Sigmoid colon (tissue), 4 donors: Measurements from ENCODE around the gene EXOC7.

Experiments
- EP300 ChIP-seq, 4 donors: sonication (generic); formaldehyde crosslinking; IDR thresholded peaks; one replicate each; pipeline ENCODE4 v1.6.1; 2017; ENCODE audit warnings: antibody characterized with exemption in 4 of 4
- POLR2A ChIP-seq, 2 donors: fragments of 450-650 bp; IDR thresholded peaks; one replicate each; pipeline ENCODE4 v1.6.1; 2016; ENCODE audit warnings: antibody characterized with exemption in 2 of 2, mild to moderate bottlenecking in 2 of 2, moderate library complexity in 2 of 2
- POLR2AphosphoS5 ChIP-seq, 4 donors: sonication (generic); formaldehyde crosslinking; IDR thresholded peaks; one replicate each; pipeline ENCODE4 v1.6.1; 2017; ENCODE audit warnings: antibody characterized with exemption in 4 of 4
- TF ChIP-seq, protein P1 (sequence below), 4 experiments: fragments of 450-650 bp in 3 of 4; fragments of 200-600 bp in 1 of 4; IDR thresholded peaks; one replicate each; pipeline ENCODE4 v1.5.1; 2016 to 2019; ENCODE audit warnings: antibody characterized with exemption in 4 of 4, mild to moderate bottlenecking in 3 of 4, moderate library complexity in 2 of 4

- no peak for TF ChIP-seq EP300 (IDR thresholded peaks at IDR 0.05)
- TF ChIP-seq, protein P1, sequence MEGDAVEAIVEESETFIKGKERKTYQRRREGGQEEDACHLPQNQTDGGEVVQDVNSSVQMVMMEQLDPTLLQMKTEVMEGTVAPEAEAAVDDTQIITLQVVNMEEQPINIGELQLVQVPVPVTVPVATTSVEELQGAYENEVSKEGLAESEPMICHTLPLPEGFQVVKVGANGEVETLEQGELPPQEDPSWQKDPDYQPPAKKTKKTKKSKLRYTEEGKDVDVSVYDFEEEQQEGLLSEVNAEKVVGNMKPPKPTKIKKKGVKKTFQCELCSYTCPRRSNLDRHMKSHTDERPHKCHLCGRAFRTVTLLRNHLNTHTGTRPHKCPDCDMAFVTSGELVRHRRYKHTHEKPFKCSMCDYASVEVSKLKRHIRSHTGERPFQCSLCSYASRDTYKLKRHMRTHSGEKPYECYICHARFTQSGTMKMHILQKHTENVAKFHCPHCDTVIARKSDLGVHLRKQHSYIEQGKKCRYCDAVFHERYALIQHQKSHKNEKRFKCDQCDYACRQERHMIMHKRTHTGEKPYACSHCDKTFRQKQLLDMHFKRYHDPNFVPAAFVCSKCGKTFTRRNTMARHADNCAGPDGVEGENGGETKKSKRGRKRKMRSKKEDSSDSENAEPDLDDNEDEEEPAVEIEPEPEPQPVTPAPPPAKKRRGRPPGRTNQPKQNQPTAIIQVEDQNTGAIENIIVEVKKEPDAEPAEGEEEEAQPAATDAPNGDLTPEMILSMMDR (IDR thresholded peaks at IDR 0.05): no peak
- no peak for TF ChIP-seq POLR2A (IDR thresholded peaks at IDR 0.05)
- TF ChIP-seq POLR2AphosphoS5 (IDR thresholded peaks at IDR 0.05): no peak
These were observed 18.4 kb downstream of the EXOC7 start for GRCh38 chr17:76085066-76085730.
